CD4-positive, alpha-beta T cell treated with Interleukin-17A for 4 hours (primary cell): ENCODE measurements around the gene PRDX5.

ENCODE experiments used
- DNase-seq: peaks from one replicate; pipeline ENCODE4 v3.0.0-alpha.2; 2020; ENCODE audit warnings: mixed read lengths

Gene PRDX5

DNA sequence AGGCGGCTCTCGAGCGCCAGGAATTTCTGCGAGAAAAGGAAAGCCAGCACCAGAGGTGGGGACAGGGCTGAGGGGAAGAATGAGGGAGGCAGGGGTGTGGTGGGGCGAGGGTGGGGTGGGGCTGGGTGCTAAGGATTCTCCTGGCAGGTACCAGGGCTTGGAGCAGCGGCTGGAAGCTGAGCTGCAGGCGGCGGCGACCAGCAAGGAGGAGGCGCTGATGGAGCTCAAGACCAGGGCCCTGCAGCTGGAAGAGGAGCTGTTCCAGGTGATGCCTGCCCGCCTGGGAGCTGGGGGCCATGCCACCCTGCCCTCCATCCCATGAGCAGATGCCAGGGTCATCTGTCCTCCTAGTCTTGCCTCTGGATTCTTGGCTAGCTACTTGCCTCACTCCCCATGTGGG is 31.5 kb downstream of the PRDX5 start:
- DNase-seq, result no peak

GRCh38 chr11:64351136-64351631 is 33.3 kb downstream of the PRDX5 start:
- DNase-seq, result no peak

DNA sequence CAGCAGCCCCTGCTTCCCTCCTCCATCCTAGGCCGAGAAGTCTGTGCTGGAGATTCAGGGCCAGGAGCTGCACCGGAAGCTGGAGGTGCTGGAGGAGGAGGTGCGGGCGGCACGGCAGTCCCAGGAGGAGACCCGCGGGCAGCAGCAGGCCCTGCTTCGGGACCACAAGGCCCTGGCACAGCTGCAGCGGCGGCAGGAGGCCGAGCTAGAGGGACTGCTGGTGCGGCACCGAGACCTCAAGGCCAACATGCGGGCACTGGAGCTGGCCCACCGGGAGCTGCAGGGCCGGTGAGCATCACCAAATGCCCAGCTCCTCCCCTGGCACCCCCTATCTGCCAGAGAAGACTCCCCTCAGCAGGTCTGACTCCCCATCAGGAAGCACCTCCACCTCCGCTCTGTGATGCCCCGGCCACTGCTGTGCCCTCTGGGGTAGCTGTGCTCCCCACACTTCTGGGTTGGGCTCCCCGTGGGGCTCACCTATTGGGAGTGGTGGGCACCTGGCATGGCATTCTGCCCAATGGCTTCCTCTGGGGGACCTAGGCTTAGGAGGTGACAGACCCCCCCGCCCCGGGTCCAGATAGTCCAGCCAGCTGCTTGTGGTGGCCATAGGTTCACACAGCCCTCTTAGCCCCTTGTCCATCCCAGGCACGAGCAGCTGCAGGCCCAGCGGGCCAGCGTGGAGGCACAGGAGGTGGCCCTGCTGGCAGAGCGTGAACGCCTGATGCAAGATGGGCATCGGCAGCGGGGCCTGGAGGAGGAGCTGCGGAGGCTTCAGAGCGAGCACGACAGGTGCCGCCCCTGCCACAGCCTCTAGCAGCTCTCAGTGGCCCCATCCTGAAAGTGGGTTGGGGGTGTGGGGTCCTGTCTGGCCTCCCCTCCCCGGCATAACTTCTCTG is 34.4 kb downstream of the PRDX5 start:
- DNase-seq, result no peak

- no peak for DNase-seq
Observed at GRCh38 chr11:64352995-64353714, 35.2 kb downstream of the PRDX5 start.

- DNase-seq, result no peak
Observed at GRCh38 chr11:64353715-64354506, 36.0 kb downstream of the PRDX5 start.

DNA sequence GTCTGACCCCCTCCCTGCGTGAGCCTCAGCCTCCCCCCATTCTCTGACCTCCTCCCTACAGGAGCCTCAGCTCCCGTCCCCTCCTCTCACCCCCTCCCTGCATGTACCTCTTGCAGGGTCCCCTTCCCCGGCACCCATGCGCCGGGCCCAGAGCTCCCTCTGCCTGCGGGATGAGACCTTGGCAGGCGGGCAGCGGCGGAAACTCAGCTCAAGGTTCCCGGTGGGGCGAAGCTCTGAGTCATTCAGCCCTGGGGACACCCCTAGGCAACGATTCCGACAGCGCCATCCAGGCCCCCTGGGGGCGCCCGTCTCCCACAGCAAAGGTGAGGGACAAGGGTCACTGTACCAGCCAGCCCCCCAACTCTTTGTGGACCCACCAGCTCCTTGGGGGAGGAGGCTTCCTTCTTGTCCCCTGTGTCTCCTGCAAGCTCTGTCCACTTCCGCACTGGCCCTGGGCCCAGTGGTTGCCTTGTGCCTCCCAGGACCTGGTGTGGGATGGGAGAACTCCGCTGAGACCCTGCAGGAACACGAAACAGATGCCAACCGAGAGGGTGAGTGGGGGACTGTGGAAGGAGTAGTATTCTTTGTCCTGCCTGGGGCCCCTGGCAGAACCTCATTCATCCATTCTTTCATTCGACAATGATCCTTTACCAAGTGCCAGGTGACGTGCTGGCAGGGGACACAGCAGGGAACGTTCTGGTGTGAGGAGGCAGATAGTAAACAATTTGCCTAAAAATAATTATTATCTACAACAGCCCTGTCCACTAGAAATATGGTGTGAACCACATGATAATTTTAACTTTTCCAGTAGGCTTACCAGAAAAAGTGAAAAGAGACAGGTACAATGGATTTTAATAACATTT is 37.4 kb downstream of the PRDX5 start:
- DNase-seq, result peak; percentile 60

GRCh38 chr11:64356498-64357411 is 38.8 kb downstream of the PRDX5 start:
- DNase-seq, result peak; percentile 26

DNA sequence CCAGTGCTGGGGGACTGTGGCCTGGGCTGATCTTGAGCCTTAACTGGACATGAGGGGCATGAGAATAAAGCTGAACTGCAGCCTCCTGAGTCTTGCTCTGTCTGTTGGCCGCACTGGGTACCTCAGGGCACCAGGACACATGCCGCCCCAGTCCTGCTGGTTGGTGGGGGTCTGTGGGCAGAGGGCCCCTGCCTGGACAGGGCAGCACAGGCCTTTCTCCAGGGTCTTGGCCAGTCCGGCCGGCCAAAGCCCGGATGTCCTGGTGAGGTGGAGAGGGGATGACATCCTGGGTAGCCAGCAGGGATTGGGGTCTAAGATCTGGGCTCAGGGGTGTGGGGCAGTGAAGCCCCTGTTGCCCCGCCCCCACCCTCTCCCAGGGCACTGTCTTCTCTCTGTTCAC is 39.5 kb downstream of the PRDX5 start:
- no peak for DNase-seq

DNA sequence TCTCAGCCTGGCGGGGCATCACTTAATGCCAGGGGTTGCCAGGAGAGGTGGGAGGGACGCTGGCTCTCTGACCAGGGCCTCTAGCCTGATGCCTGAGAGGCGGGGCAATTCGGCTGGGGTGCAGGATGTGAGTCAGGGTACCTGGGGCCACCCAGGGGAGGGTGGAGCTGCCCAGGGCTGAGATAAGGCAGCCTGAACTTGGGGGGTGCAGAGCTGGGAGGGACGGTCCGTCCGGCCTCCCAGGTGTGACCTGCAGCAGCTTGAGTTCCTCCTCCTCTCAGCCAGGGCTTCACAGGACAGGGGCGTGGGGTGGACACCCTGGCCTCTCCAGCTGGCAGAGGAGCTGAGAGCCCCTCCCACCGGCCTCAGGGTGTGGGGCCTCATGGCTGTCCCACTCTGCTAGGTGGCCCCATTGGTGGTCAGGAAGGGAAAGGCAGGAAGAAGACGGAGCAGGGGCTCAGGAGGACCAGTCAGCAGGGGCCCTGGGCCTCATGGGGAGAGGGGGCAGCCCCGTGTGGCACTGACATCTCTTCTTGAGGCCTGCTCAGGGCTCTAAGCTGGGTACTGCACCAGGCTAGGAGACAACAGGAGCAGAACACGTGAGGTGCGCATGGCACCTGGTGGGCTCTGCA is 40.1 kb downstream of the PRDX5 start:
- peak; percentile 71 for DNase-seq

GRCh38 chr11:64358536-64358906 is 40.6 kb downstream of the PRDX5 start:
- no peak for DNase-seq

DNA sequence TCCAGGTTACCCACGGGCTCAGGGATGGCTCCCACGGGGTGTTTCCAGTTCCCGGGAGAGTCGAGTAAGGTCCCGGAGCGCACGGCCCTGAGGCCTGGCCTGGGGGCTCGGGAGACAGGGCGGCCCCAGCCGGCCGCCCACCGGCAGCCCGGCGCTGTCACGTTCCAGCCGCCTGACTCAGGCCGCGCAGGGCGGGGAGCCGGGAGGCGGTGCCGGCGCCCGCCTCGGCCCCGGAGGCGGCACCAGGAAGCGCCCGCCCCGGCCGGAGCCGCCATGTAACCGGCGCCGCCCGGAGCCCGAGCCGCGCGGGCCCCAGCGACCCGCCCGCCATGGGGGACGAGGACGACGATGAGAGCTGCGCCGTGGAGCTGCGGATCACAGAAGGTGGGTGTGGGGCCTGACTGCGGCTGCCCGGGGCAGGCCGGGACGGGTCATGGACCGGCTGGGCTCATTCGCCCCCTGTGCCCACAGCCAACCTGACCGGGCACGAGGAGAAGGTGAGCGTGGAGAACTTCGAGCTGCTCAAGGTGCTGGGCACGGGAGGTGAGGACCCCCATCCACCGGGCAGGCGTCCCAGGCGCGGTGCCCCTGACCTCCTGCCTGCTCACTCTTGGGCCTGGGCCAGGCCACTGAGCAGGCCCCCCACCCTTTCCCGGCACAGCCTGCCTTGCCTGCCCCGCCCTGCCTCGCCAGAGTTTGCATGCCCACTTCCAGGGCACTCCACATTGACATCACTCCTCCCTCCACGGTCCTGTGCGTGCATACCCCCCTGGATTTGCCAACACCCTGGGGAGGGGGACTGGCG is 41.2 kb downstream of the PRDX5 start, which contains the start of gene RPS6KA4:
Gene RPS6KA4, plus strand, starts transcription at position 256 of the 805 bp plus-strand sequence. Its CDS starts 74 bp downstream, at position 330.
- DNase-seq, result peak; percentile 70

GRCh38 chr11:64359712-64360445 is 42.0 kb downstream of the PRDX5 start:
- DNase-seq, result peak; percentile 54

DNA sequence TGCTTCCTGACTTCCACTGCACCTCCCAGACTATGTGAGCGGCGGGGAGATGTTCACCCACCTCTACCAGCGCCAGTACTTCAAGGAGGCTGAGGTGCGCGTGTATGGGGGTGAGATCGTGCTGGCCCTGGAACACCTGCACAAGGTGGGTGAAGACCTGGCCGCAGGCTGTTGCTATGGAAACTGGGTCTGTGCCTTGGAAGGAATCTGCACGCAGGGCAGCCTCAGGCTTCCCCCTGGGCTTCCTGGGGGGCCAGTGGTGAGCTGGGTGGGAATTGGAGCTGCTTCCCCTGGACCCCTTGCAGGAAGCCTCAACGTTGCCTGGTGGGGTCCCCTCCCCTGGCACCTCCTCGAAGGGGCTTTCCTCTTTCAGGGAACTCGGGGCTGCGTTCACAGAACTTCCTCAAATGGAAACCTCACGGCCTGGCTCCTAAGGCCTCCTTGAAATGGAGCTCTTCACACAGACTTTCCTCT is 42.6 kb downstream of the PRDX5 start:
- DNase-seq, result no peak

GRCh38 chr11:64361659-64362058 is 43.7 kb downstream of the PRDX5 start:
- no peak for DNase-seq

DNA sequence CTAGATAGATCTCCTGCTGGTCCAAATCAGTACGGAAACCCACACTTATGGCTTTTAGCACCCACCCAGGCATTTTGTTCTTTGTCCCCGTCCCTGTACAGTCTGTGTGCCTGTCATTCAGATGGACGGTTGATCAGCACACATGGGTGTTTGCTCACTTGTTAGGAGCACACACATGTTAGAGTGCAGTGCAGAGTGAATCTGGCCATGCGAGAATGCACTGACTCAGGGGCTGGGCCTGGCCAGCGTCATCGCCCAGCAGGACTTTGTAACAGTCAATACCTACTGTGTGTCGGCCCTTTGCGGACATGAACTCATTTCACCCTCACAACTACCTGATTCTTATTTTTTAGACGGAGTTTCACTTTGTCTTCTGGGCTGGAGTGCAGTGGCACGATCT is 44.4 kb downstream of the PRDX5 start:
- no peak for DNase-seq

GRCh38 chr11:64364435-64364834 is 46.5 kb downstream of the PRDX5 start:
- no peak for DNase-seq

DNA sequence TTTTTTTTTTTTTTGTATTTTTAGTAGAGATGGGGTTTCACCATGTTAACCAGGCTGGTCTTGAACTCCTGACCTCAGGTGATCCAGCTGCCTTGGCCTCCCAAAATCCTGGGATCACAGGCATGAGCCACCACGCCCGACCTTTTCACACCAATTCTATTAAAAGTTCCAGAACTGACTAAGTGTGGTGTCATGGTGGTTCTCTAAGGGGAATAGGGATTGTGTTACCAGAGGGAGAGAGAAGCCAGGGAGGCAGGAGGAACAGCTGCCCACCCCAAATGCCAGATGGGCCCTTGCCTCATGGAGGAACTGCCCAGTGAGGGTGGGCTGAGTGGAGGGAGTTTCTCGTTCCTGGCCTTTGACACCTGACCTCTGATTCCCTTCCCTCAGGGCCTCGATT is 47.0 kb downstream of the PRDX5 start:
- DNase-seq, result no peak

DNA sequence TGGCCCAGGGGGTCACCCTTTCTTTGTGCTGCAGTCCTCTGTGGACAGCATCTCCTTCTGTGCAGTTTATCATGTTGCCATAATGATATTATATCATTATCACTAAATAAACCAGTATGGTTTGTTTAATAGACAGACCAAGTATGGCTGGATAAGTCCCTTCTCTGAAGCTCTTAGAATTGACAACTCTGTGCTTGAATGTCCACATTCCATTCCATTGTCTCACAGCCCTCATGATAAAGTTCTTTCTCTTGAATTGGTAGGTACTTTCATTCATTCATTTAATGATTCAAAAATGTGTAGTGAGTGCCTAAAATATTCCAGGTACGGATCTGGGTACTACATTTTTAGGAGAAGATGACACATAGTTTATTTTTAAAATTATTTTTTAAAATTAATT is 48.8 kb downstream of the PRDX5 start:
- no peak for DNase-seq
